Omental fat pad (tissue), 4 donors: ENCODE results near the gene RBM33. TPM values are rescaled to one million over a fixed set of nuclear protein-coding genes. Genes with fewer than 3 reads are reported as not detected.

Experiments used
- ATAC-seq: fragments of 150-250 bp; one replicate; pipeline ENCODE4 v1.9.1; 2016; ENCODE audit warnings: mild to moderate bottlenecking, moderate library complexity; ENCODE audit not compliant: low FRiP score
- DNase-seq: peaks from one replicate; pipeline ENCODE4 v3.0.0-alpha.2; 2019; ENCODE audit warnings: low spot score
- CTCF ChIP-seq, 3 donors: fragments of 450-650 bp; IDR thresholded peaks; one replicate each; pipeline ENCODE4 v1.5.1; 2016 to 2017; ENCODE audit warnings: antibody characterized with exemption in 3 of 3, mild to moderate bottlenecking in 3 of 3, moderate library complexity in 2 of 3
- total RNA-seq, 4 donors: library from RNA; depleted of rRNA; stranded (reverse); fragments of >200 nt; gene quantifications; one replicate each; pipeline ENCODE4 v1.1.0, GENCODE V29; 2016

RBM33 gene
- total RNA-seq, 4 donors from 2014 or later, result 19.5 to 53.4 (median 32.0) TPM

GRCh38 chr7:155786491-155786890, 142.0 kb downstream of the RBM33 start:
- no peak for DNase-seq

GRCh38 chr7:155787171-155787851, 142.8 kb downstream of the RBM33 start:
- ATAC-seq (peak; percentile 84), DNase-seq (no peak)
- no peak for TF ChIP-seq CTCF (IDR thresholded peaks at IDR 0.05)

More at GRCh38 chr7:155786491-155786890, 142.0 kb downstream of the RBM33 start:
- no peak for ATAC-seq
- no peak for TF ChIP-seq CTCF (IDR thresholded peaks at IDR 0.05)

GRCh38 chr7:155788616-155789000, 144.1 kb downstream of the RBM33 start:
- no peak for ATAC-seq
- DNase-seq, result no peak
- no peak for TF ChIP-seq CTCF (IDR thresholded peaks at IDR 0.05)

GRCh38 chr7:155789001-155789725, 144.7 kb downstream of the RBM33 start:
- TF ChIP-seq CTCF (IDR thresholded peaks at IDR 0.05), result no peak
- ATAC-seq (no peak), DNase-seq (no peak)

GRCh38 chr7:155790666-155791065, 146.2 kb downstream of the RBM33 start:
- DNase-seq (no peak), ATAC-seq (no peak)
- no peak for TF ChIP-seq CTCF (IDR thresholded peaks at IDR 0.05)

- ATAC-seq (no peak), DNase-seq (no peak)
- no peak for TF ChIP-seq CTCF (IDR thresholded peaks at IDR 0.05)
These were observed 146.8 kb downstream of the RBM33 start for GRCh38 chr7:155791214-155791737.
